Naive thymus-derived CD8-positive, alpha-beta T cell (primary cell): ENCODE data around the gene DENND4B. TPM values are rescaled to one million over a fixed set of nuclear protein-coding genes. Genes with fewer than 3 reads are reported as not detected.

Source experiments
- microRNA-seq: library from miRNA; unstranded; fragments of <30 nt; microRNA quantifications from one replicate; pipeline ENCODE4 v1.2.0, GENCODE V29; 2022; ENCODE audit warnings: borderline microRNAs expressed
- polyA plus RNA-seq, 3 donors: library from polyadenylated mRNA; unstranded; fragments of 300-500 nt; fragmentation: Illumina TruSeq; gene quantifications; one replicate each; pipeline ENCODE4 v1.2.3, GENCODE V29; 2021
- total RNA-seq, 8 experiments: library from RNA in 2 of 8; stranded (reverse) in 2 of 8; gene quantifications; one replicate each; pipeline ENCODE4 v1.2.3 and lab custom pipeline; 2021 to 2026

DENND4B gene
- total and polyA plus RNA-seq, 5 experiments from 2014 or later = 12.0 to 194 (median 21.2) TPM

Small RNAs within 50 kb of the gene (microRNA-seq; reads per million reads assigned to microRNA genes)
- gene MIR6737 = not detected

Other genes starting within 250 kb of the DENND4B start
- 10 to 100 TPM; 58.2 to 60.6 TPM for gene INTS3, start 218.7 kb downstream of the DENND4B start, total RNA-seq
- gene INTS3, start 218.7 kb downstream of the DENND4B start, polyA plus RNA-seq = 10 to 100 TPM in 2 of 3 donors, 1 to 10 TPM in 1; 10.0 to 13.8 (median 10.8) TPM
- gene SLC27A3, start 171.3 kb downstream of the DENND4B start, total RNA-seq = 10 to 100 TPM; 15.3 to 18.5 TPM
- 10 to 100 TPM in 2 of 3 donors, 1 to 10 TPM in 1; 8.4 to 15.6 (median 10.0) TPM for gene SLC27A3, start 171.3 kb downstream of the DENND4B start, polyA plus RNA-seq
- 100 to 1,000 TPM; 110 to 120 TPM for gene GATAD2B, start 23.7 kb downstream of the DENND4B start, total RNA-seq
- gene GATAD2B, start 23.7 kb downstream of the DENND4B start, polyA plus RNA-seq = 1 to 10 TPM; 4.4 to 5.3 (median 5.2) TPM
- gene CRTC2, start 11.9 kb upstream of the DENND4B start, total RNA-seq = 100 to 1,000 TPM; 132 to 147 TPM
- 10 to 100 TPM; 21.4 to 49.6 (median 27.1) TPM for gene CRTC2, start 11.9 kb upstream of the DENND4B start, polyA plus RNA-seq
- 10 to 100 TPM; 14.7 to 14.9 TPM for gene SLC39A1, start 16.8 kb upstream of the DENND4B start, total RNA-seq
- gene SLC39A1, start 16.8 kb upstream of the DENND4B start, polyA plus RNA-seq = 10 to 100 TPM; 29.5 to 35.2 (median 32.6) TPM
- 10 to 100 TPM; 11.1 to 13.2 TPM for gene CREB3L4, start 21.2 kb upstream of the DENND4B start, total RNA-seq
- 1 to 10 TPM; 4.3 to 6.0 (median 4.4) TPM for gene CREB3L4, start 21.2 kb upstream of the DENND4B start, polyA plus RNA-seq
- 100 to 1,000 TPM; 120 to 121 TPM for gene JTB, start 31.0 kb upstream of the DENND4B start, total RNA-seq
- gene JTB, start 31.0 kb upstream of the DENND4B start, polyA plus RNA-seq = 100 to 1,000 TPM; 302 to 384 (median 322) TPM
- gene RAB13, start 39.6 kb upstream of the DENND4B start, total RNA-seq = 1 to 10 TPM; 2.8 to 3.1 TPM
- gene RAB13, start 39.6 kb upstream of the DENND4B start, polyA plus RNA-seq = 1 to 10 TPM in 1 of 3 donors, under 1 TPM in 2; 0.53 to 1.0 (median 0.66) TPM
- 1,000 to 10,000 TPM; 5,101 to 5,184 TPM for gene RPS27, start 44.0 kb upstream of the DENND4B start, total RNA-seq
- gene RPS27, start 44.0 kb upstream of the DENND4B start, polyA plus RNA-seq = over 10,000 TPM; 23,491 to 26,660 (median 26,449) TPM
- gene NUP210L, start 208.4 kb upstream of the DENND4B start, total RNA-seq = under 1 TPM; 0.16 to 0.22 TPM
- under 1 TPM in 1 of 3 donors, not detected in 2; 0.06 TPM for gene NUP210L, start 208.4 kb upstream of the DENND4B start, polyA plus RNA-seq
- gene TPM3, start 245.4 kb upstream of the DENND4B start, total RNA-seq = 100 to 1,000 TPM; 287 to 307 TPM
- 1,000 to 10,000 TPM in 1 of 3 donors, 100 to 1,000 TPM in 2; 791 to 1,022 (median 805) TPM for gene TPM3, start 245.4 kb upstream of the DENND4B start, polyA plus RNA-seq